ENCODE data around the gene PPP1R10.

The PPP1R10 gene

GRCh38 chr6:30611150-30611855 lies 5.7 kb downstream of the PPP1R10 start:
- TF ChIP-seq, protein P1, sequence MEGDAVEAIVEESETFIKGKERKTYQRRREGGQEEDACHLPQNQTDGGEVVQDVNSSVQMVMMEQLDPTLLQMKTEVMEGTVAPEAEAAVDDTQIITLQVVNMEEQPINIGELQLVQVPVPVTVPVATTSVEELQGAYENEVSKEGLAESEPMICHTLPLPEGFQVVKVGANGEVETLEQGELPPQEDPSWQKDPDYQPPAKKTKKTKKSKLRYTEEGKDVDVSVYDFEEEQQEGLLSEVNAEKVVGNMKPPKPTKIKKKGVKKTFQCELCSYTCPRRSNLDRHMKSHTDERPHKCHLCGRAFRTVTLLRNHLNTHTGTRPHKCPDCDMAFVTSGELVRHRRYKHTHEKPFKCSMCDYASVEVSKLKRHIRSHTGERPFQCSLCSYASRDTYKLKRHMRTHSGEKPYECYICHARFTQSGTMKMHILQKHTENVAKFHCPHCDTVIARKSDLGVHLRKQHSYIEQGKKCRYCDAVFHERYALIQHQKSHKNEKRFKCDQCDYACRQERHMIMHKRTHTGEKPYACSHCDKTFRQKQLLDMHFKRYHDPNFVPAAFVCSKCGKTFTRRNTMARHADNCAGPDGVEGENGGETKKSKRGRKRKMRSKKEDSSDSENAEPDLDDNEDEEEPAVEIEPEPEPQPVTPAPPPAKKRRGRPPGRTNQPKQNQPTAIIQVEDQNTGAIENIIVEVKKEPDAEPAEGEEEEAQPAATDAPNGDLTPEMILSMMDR (IDR thresholded peaks at IDR 0.05), result no peak

DNA sequence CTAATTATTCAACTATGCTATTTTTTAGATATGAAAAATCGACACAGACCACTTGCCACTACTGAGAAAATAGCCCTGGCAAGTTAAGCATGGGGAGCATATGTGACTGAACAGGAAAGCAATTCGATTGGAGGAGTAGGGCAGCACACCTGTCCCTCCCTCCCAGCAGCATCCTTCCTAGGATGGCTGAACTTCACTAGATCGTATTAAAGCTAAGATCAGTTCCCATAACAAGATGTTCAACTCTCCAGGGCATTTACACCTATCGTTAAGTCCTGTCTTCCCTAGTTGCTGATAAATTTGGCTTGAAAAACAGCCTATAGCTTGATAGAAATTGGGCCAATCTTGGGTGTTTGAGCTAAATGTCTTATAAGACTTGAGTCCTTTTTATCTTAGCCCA lies 7.0 kb downstream of the PPP1R10 start:
- TF ChIP-seq, protein P1 (IDR thresholded peaks at IDR 0.05), result no peak

DNA sequence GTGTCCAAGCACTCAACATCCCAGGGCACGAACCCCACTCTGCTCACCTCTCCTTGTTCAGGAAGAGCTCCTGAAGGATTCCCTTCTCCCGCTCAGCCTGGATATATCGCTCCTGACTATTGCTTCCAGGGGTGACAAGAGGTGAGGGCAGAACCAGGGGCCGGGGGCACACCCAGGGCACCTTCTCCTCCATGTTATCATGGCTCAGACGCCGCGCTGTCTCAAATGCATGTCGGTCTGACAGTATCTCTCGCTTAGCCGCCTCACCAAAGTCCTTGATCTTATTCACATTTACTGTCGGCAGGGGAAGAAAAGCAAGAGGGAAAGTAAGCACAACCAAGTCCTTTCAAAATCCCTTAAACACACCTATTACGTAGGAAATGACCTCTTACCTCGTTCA lies 13.1 kb downstream of the PPP1R10 start:
- TF ChIP-seq, protein P1 (IDR thresholded peaks at IDR 0.05), result no peak

- TF ChIP-seq, protein P1 (IDR thresholded peaks at IDR 0.05), result no peak
Observed at GRCh38 chr6:30601815-30602641, 15.0 kb downstream of the PPP1R10 start.

- TF ChIP-seq, protein P1 (IDR thresholded peaks at IDR 0.05), result no peak
Observed at GRCh38 chr6:30601436-30601814, 15.6 kb downstream of the PPP1R10 start.

- TF ChIP-seq, protein P1 (IDR thresholded peaks at IDR 0.05), result no peak
Observed at GRCh38 chr6:30600451-30600961, 16.5 kb downstream of the PPP1R10 start.

DNA sequence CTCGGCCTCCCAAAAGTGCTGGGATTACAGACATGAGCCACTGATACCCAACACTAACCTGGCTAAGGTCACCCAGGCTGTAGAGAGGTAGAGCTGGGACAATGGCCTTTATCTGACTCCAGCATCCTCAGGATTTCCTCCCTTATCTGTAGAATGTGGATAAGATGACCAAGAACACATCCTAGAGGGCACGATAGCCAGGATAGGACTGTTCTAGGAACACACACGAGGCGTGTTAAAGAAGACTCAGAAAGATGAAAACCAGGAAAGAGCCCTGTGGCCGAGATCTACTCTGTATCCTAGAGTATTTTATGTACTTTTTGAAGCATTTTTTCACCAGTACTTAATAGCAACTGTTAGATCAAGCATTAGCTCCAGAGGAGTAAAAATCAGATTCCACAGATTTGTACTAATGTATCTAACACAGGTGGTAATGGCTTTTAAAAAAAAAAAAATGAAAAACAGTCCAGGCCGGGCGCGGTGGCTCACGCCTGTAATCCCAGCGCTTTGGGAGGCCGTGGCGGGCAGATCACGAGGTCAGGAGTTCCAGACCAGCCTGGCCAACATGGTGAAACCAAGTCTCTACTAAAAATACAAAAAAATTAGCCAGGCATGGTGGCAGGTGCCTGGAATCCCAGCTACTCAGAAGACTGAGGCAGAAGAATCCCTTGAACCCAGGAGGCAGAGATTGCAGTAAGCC lies 17.3 kb downstream of the PPP1R10 start:
- TF ChIP-seq, protein P1 (IDR thresholded peaks at IDR 0.05), result no peak
